Lower lobe of right lung (tissue), 2 donors: ENCODE measurements around the gene HEATR5B. TPM values are rescaled to one million over a fixed set of nuclear protein-coding genes. Genes with fewer than 3 reads are reported as not detected.

Experiments
- ATAC-seq, 2 donors: fragments of 200-7000 bp; cut with Tn5 transposase; one replicate each; pipeline ENCODE4 v1.9.1; 2020 to 2022; ENCODE audit warnings: mild to moderate bottlenecking in 2 of 2, moderate library complexity in 2 of 2
- DNase-seq: peaks from one replicate; pipeline ENCODE4 v3.0.0-alpha.2; 2020
- H3K27ac ChIP-seq: fragments of 200-600 bp; one replicate; pipeline ENCODE4 v1.8.0; 2022
- H3K27me3 ChIP-seq: fragments of 200-600 bp; one replicate; pipeline ENCODE4 v1.8.0; 2022; ENCODE audit warnings: low read depth
- H3K36me3 ChIP-seq: fragments of 200-600 bp; one replicate; pipeline ENCODE4 v1.8.0; 2022; ENCODE audit warnings: mild to moderate bottlenecking
- H3K4me1 ChIP-seq: fragments of 200-600 bp; one replicate; pipeline ENCODE4 v1.8.0; 2022
- H3K4me3 ChIP-seq: fragments of 200-600 bp; one replicate; pipeline ENCODE4 v1.8.0; 2022; ENCODE audit warnings: mild to moderate bottlenecking
- H3K9me3 ChIP-seq: fragments of 200-600 bp; one replicate; pipeline ENCODE4 v1.8.0; 2022
- intact Hi-C: fragments of 100-400 bp; cut with DNase I; formaldehyde crosslinking; loops from one replicate; pipeline ENCODE4 v1.11.0; 2022
- total RNA-seq: library from RNA; stranded (reverse); fragmentation: NEBNext Ultra II Directional; extraction: Animal tissue kit (Norgen Biotek cat#: 25700); gene quantifications from one replicate; pipeline ENCODE4 v1.2.1, GENCODE V29; 2021
- TF ChIP-seq, protein P1 (sequence below): fragments of 200-600 bp; IDR thresholded peaks from one replicate; pipeline ENCODE4 v1.8.0; 2022; ENCODE audit warnings: antibody characterized with exemption, mild to moderate bottlenecking
- donor health status: DM: no; HTN: yes; CAD: no; lungs with severe emphysema.

Gene HEATR5B
- total RNA-seq, 1 donor from 2014 or later: 33.9 TPM

DNA sequence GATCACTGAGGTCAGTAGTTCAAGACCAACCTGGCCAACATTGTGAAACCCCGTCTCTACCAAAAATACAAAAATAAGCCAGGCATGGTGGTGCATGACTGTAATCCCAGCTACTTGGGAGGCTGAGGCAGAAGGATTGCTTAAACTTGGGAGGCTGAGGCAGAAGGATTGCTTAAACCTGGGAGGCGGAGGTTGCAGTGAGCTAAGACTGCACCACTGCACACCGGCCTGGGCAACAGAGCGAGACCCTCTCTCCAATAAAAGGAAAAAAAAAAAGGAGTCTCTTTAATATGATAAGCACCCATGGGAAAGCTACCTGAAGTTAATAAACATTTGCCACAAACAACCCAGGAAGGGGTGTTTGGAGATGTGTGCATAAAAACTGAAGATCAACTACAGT lies 120.4 kb downstream of the HEATR5B start:
- TF ChIP-seq, protein P1, sequence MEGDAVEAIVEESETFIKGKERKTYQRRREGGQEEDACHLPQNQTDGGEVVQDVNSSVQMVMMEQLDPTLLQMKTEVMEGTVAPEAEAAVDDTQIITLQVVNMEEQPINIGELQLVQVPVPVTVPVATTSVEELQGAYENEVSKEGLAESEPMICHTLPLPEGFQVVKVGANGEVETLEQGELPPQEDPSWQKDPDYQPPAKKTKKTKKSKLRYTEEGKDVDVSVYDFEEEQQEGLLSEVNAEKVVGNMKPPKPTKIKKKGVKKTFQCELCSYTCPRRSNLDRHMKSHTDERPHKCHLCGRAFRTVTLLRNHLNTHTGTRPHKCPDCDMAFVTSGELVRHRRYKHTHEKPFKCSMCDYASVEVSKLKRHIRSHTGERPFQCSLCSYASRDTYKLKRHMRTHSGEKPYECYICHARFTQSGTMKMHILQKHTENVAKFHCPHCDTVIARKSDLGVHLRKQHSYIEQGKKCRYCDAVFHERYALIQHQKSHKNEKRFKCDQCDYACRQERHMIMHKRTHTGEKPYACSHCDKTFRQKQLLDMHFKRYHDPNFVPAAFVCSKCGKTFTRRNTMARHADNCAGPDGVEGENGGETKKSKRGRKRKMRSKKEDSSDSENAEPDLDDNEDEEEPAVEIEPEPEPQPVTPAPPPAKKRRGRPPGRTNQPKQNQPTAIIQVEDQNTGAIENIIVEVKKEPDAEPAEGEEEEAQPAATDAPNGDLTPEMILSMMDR: no peak
- Histone ChIP-seq H3K27me3 (no peaks in the 10 kb centered on the region), H3K9me3 (no peaks in the 10 kb centered on the region), H3K36me3 (no peaks in the 10 kb centered on the region), H3K4me3 (no peak overlapping the region), H3K4me1 (peaks cover 36% of the 10 kb centered on the region), H3K27ac (no peak overlapping the region)
- DNase-seq: no peak
- no peak for ATAC-seq
- intact Hi-C loops: no loop called here

DNA sequence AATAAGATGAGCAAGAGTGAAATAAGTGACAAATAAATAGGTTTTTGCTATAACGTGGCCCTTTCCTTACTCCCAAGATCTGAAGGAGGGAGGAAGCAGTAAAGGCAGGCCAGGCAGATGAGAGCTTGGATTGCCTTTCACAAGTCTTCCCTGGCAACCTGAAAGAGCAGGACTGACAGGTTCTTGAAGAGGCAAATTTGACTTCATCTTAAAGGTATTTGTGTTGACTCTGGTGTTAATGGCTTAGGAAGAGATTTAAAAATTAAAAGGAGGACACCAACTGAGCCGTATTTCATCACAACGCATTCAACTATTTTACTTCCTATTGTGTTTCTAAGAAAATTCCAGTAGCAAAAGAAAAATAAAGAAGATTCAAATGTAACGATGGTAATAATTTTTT lies 121.1 kb downstream of the HEATR5B start:
- intact Hi-C loops: no loop called here
- peaks cover 36% of the 10 kb centered on the region for H3K4me1 ChIP-seq
- H3K27ac ChIP-seq: no peak overlapping the region
- no peaks in the 10 kb centered on the region for H3K36me3 ChIP-seq
- no peak overlapping the region for H3K4me3 ChIP-seq
- TF ChIP-seq, protein P1: no peak
- no peaks in the 10 kb centered on the region for H3K27me3 ChIP-seq
- DNase-seq (no peak), ATAC-seq (no peak)
- no peaks in the 10 kb centered on the region for H3K9me3 ChIP-seq

DNA sequence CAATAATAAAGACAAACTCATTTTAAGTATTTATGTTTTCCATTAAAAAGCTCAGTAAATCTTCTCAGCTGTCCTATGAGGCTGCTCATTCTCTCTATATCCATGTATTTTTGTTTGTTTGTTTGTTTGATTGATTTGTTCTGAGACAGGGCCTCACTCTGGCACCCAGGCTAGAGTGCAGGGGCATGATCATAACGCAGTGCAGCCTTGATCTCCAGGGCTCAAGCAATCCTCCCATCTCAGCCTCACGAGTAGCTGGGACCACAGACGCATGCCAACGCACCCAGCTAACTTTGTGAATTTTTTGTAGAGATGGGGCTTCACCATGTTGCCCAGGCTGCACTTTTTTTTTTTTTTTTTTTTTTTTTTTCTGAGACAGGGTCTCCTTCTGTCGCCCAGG lies 123.4 kb downstream of the HEATR5B start:
- DNase-seq: no peak
- peaks cover 34% of the 10 kb centered on the region for H3K4me1 ChIP-seq
- intact Hi-C loops: no loop called here

DNA sequence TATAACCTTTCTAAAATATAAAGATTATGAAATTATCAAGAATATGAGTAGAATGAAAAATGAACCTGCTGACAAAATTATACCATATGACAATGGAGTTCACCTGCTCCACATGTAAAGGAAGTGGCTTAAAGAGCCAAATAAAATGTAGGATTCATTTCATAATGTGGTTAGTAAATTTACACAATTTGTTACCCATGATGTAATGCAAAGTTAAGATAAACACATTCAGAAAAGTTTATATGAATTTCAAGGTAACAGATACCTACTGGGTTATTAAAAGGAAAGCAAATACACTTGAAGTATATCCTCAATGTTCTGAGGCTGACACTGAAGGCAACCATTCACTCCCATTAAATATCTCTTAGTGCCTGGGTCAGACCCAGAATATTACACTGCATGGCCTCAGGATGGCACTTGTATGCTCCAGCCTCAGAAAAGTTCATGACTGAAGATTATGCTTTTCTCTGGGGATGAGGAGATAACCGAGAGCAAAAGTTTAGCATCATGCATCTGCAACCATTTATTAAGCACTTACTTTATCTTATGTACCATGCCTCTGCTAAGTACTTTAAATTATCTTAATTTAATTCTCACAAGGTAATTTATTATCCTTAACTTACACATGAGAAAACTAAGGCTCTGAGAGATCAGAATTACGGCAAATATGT lies 124.0 kb downstream of the HEATR5B start:
- TF ChIP-seq, protein P1: no peak

More for the DNA sequence above, 123.4 kb downstream of the HEATR5B start:
- TF ChIP-seq, protein P1: no peak
- H3K9me3 ChIP-seq: no peaks in the 10 kb centered on the region
- no peaks in the 10 kb centered on the region for H3K27me3 ChIP-seq
- H3K4me3 ChIP-seq: no peak overlapping the region
- no peak for ATAC-seq
- no peak overlapping the region for H3K27ac ChIP-seq
- no peaks in the 10 kb centered on the region for H3K36me3 ChIP-seq

DNA sequence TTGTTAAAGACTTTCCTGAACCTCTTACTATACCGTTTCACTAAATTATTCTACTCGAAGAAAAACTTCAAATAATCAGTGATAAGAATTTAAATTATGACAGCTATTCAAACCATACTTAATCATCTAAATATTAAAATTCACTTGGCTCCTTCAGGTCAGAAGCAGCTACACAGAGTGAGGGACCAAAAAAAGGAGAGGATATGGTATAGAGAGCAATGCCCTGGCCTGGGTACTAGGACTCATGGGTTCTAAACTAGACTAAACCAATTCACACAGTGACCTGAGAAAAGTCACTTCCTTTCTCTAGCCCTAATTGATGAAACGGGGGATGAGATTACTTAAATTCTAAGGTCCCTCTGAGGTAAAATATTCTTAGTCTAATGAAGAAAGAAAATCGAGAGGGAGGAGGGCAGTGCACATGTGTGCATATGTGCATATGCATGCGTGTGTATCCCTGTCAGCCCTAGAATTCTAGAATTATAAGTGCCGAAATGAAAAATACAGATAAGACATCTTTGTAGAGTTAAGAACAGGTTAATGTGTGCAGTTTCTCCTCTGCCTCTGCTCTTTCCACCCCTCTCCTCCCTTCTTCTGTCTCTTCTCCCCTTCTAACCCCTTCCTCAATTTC lies 129.1 kb downstream of the HEATR5B start:
- ATAC-seq (no peak), DNase-seq (no peak)
- TF ChIP-seq, protein P1: no peak
- no peak overlapping the region for H3K27ac ChIP-seq
- H3K4me1 ChIP-seq: peaks cover 14% of the 10 kb centered on the region
- no peaks in the 10 kb centered on the region for H3K36me3 ChIP-seq
- H3K4me3 ChIP-seq: no peak overlapping the region
- H3K9me3 ChIP-seq: no peaks in the 10 kb centered on the region
- intact Hi-C loops: no loop called here
- H3K27me3 ChIP-seq: no peaks in the 10 kb centered on the region

More for the DNA sequence above, 124.0 kb downstream of the HEATR5B start:
- Histone ChIP-seq H3K4me1 (peaks cover 30% of the 10 kb centered on the region), H3K4me3 (no peak overlapping the region), H3K9me3 (no peaks in the 10 kb centered on the region), H3K27ac (no peak overlapping the region), H3K36me3 (no peaks in the 10 kb centered on the region), H3K27me3 (no peaks in the 10 kb centered on the region)
- DNase-seq: no peak
- no peak for ATAC-seq
- intact Hi-C loops: no loop called here
